GM12875 (cell line): Measurements from ENCODE around the gene DCAF11.

Experiments used
- H3K4me3 ChIP-seq: one replicate; pipeline ENCODE4 v1.5.1; 2011; ENCODE audit warnings: low read depth, low read length, control low read depth
- TF ChIP-seq, protein P1 (sequence below): IDR thresholded peaks from 2 replicates; pipeline ENCODE4 v1.5.1; 2011; ENCODE audit warnings: low read depth, mild to moderate bottlenecking, control low read depth, inconsistent platforms, low read length, moderate library complexity, borderline replicate concordance; ENCODE audit not compliant: insufficient read depth

The DCAF11 gene

DNA sequence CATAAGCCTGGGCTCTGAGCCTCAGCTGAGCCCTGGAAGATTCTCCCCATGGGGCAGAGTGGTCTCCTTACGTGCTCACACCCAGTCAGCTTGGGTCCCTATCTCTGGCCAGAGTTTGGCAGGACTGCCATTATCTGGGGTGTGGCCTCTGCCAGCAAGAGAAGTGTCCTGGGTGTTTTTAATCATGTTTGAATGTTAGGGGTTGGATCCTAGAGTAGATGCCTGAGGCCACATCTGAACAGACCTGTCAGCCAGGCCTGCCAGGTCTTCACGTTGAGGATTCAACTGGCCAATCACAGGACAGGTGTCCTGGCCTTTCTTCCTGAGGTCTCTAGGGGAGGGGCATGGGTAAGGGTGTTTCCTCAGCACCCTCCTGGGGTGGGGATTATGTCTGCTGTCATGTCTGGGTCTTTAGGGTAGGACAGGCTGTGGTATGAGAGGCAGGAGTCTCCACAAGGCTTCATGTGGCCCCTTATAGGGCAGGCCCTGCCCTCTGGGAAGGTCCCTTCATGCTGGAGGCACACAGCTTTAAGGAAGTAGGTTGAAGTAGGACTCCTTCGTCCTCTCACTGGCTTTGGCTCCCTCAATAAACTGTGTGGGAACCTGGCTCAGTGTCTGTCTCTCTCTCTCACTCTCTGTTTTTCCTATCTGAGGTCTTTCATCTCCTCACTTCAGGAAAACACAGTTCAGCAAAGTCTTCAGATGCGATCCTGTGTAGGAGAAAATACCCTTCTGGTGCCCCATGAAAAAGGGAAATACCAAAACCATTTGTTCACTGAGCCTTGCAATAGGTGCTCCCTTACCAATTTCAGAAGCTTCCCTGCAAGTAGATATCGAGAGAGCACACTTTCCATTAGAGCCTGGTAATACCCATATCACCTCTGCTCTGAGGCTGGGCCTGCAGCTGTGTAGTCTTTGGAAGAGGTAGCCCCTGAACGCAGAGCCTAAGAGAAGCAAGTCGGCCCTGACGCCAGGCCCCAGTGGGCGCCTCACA lies 9.1 kb downstream of the DCAF11 start:
- TF ChIP-seq, protein P1, sequence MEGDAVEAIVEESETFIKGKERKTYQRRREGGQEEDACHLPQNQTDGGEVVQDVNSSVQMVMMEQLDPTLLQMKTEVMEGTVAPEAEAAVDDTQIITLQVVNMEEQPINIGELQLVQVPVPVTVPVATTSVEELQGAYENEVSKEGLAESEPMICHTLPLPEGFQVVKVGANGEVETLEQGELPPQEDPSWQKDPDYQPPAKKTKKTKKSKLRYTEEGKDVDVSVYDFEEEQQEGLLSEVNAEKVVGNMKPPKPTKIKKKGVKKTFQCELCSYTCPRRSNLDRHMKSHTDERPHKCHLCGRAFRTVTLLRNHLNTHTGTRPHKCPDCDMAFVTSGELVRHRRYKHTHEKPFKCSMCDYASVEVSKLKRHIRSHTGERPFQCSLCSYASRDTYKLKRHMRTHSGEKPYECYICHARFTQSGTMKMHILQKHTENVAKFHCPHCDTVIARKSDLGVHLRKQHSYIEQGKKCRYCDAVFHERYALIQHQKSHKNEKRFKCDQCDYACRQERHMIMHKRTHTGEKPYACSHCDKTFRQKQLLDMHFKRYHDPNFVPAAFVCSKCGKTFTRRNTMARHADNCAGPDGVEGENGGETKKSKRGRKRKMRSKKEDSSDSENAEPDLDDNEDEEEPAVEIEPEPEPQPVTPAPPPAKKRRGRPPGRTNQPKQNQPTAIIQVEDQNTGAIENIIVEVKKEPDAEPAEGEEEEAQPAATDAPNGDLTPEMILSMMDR: no peak
- H3K4me3 ChIP-seq: no peak overlapping the region

DNA sequence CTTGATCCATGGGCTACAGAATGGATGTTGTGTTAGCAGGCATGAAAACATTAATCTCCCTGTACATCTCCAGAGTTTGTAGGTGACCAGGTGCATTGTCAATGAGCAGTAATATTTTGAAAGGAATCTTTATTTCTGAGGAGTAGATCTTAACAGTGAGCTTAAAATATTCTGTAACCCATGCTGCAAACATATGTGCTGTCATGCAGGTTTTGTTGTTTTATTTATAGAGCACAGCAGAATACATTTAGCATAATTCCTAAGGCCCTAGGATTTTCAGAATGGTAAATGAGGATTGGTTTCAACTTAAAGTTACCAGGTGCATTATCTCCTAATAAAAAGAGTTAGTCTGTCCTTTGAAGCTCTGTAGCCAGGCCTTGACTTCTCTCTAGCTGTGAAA lies 12.4 kb downstream of the DCAF11 start:
- H3K4me3 ChIP-seq: no peak overlapping the region
- TF ChIP-seq, protein P1: no peak

DNA sequence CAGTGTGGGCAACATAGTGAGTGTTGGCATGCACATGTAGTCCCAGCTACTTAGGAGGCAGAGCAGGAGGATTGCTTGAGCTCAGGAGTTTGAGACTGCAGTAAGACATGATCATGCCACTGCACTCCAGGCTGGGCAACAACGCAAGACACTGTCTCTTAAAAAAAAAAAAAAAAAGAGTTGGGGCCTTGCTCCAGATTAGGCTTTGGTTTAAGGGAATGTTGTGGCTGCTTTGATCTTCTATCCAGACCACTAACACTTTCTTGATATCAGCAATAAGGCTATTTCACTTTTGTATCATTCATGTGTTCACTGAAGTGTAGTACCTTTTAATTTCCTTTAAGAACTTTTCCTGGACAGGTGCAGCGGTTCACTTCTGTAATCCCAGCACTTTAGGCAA lies 13.1 kb downstream of the DCAF11 start:
- TF ChIP-seq, protein P1: no peak

DNA sequence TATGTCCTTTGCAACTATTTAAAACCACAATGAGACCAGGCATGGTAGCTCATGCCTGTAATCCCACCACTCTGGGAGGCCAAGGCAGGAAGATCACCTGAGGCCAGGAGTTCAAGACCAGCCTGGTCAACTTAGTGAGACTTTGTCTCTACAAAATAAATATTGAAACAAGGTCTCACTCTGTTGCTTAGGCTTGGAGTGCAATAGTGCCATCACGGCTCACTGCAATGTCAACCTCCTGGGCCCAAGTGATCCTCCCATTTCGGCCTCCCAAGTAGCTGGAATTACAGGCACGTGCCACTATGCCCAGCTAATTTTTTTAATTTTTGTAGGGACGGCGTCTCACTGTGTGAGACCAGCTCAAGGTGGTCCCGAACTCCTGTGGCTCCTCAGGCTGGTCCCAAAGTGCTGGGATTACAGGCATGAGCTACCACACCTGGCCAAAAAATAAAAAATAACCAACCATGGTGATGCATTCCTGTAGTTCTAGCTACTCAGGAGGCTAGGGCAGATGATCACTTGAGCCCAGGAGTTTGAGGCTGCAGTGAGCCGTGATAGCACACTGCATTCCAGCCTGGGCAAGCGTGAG lies 14.9 kb downstream of the DCAF11 start:
- H3K4me3 ChIP-seq: no peak overlapping the region
- TF ChIP-seq, protein P1: no peak

More for the DNA sequence above, 13.1 kb downstream of the DCAF11 start:
- H3K4me3 ChIP-seq: no peak overlapping the region

DNA sequence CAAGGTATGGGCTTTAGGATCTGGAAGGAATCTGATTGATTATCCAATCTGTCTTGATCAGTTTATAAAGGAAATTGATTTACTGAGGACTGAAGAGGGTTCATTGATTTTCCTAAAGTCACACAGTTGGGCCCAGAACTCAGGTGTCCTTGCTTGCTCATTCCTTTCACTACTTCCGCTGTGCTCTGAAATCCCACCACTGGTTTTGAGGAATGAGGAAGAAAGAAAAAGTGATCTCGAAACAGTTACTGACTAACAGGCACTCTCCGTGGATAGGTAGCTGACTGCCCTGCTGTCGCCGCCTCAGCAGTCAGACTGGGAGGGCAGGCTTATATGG lies 15.8 kb downstream of the DCAF11 start, which contains the start of gene FITM1:
Gene FITM1, plus strand, starts transcription at position 280 of the 337 bp plus-strand sequence. CDS start 905 bp downstream, outside the sequence.
- TF ChIP-seq, protein P1: no peak
- H3K4me3 ChIP-seq: no peak within 1 kb of the TSS

DNA sequence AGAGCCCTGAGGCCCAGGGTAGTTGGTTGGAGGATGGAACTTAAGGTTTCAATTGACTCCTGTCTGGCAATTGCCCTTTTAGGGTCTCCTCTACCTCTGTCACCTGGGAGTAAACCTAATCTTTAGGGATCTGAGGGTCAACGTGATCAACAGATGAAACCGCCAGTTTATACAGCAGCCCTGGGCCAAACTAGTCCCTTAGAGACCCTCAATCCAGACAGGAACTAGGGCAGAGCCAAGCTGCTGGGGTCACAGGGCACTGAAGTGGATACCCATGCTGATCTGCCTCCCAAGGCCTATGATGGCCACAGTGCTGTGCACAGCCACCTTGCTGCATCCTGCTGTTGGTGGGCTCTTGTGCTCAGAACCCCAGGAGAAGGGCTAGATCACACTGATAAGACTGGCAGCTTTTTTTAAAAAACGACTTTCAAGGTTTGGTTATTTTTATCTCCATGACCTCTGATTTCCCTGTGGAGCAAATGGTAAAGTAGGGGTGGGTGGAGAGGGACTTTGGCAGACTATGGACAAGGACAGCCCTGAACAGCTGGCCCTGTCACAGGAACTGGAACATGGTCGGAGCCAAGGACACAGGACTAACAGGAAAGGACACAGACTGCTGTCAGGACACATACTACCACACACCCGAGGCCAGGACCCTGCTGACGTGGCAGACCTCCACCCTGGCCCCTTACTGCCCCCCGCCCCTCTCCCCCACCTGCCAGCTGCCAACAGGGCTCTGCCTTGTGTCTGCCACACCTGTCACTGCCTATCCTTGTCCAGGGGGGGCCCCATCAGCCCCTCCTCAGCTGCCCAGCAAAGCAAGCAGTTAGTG lies 16.4 kb downstream of the DCAF11 start:
- no peak overlapping the region for H3K4me3 ChIP-seq
- TF ChIP-seq, protein P1: no peak
